ENCODE results near the gene TMEM40.
"Not testable (repeated sequence)": the region's sequence is repeated elsewhere in the genome, so short reads cannot be mapped to it uniquely, and the experiment has no call there.

TMEM40 gene

DNA sequence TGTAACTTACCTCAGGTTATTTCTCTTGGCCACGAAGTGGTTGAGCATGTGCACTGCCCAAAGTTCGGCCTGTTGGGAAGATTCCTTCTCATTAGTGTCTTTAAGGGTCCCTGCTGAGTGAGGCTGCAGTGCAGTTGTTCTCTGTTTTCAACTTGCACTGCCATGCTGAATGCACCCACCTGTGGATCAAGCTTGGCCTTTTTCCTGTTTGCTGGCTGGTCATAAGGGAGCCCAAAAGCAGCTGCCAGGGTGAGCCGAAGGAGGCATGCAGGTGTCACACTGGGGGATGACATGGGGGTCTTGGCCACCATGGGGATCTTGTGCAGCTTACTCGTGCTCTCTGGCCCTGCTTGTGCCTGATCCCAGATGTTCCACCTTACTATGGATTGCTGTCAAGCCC is 49.0 kb downstream of the TMEM40 start:
- no peak for DNase-seq

- DNase-seq, result no peak
These were observed 49.7 kb downstream of the TMEM40 start for GRCh38 chr3:12709334-12709733.

- DNase-seq, result no peak
These were observed 50.4 kb downstream of the TMEM40 start for GRCh38 chr3:12708584-12709192.

DNA sequence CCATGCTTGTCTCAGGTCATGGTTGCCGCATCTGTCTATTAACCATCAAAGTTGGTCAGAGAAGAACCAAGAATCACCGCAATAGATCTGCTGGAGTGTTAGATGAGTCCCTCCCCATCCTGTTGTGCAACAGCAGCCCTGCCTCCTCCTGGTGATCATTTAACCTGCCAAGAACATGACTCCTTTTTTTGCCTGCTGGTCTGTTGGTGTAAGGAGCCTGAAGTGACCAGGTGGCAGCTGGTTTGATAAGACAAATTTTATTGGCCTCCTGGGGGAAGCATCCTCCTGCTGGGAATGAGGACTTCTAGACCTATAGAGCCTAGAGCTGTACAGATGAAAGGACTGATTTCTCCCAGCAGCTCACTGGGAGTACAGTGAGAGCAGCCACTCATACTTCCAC is 51.6 kb downstream of the TMEM40 start:
- DNase-seq, result no peak

DNA sequence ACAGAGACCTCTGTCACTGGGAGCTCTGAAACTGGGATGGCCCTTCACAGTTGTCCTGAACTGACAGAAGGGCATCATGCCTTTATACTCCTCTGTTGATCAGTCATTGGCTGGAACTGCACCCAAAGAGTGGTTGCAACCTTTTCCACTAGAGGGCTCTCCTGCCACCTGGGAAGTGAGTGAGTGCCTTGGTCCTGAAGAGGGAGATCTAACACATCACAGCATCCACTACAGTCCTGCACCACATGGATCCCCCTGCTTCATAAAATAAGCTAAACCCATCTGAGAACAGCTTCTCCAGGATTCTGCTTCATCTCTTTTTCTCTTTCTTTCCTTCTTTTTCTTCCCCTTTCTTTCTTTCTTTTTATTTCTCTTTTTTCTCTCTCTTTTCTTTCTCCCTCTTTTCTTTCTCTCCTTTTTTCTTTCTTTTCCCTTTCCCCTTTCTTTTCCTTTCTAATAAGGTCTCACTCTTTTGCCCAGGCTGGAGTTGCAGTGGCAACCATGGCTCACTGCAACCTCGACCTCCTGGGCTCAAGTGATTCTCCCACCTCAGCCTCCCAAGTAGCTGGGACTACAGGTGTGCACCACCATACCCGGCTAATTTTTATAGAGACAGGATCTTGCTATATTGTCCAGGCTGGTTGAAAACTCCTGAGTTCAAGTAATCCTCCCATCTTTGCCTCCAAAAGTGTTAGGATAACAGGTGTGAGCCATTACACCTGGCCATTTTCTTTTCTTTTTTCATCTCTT is 52.4 kb downstream of the TMEM40 start:
- DNase-seq, result peak; percentile 59

DNA sequence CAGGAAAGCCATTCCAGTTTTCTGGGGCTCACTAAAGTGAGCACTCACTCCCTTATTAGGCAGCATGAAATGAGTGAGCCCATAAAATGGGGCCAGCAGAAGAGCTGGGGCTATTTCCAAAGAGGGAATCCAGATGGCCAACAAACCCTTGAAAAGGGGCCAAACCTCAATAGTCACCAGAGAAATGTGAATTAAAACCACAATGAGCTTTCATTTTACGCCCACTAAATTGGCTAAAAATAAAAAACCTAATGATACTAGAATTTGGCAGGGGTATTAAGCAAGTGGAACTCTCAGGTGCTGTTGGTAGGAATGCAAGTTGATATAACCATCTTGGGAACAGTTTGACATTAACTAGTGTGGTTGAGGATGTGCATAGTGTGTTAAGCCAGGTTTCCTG is 53.1 kb downstream of the TMEM40 start:
- DNase-seq, result no peak

GRCh38 chr3:12705374-12705926 is 53.6 kb downstream of the TMEM40 start:
- no peak for DNase-seq

GRCh38 chr3:12702501-12702900 is 56.6 kb downstream of the TMEM40 start:
- no peak for DNase-seq

GRCh38 chr3:12701601-12702000 is 57.5 kb downstream of the TMEM40 start:
- DNase-seq, result not testable (repeated sequence)

GRCh38 chr3:12700800-12701199 is 58.3 kb downstream of the TMEM40 start:
- DNase-seq, result no peak

GRCh38 chr3:12695916-12696315 is 63.1 kb downstream of the TMEM40 start:
- DNase-seq, result no peak

DNA sequence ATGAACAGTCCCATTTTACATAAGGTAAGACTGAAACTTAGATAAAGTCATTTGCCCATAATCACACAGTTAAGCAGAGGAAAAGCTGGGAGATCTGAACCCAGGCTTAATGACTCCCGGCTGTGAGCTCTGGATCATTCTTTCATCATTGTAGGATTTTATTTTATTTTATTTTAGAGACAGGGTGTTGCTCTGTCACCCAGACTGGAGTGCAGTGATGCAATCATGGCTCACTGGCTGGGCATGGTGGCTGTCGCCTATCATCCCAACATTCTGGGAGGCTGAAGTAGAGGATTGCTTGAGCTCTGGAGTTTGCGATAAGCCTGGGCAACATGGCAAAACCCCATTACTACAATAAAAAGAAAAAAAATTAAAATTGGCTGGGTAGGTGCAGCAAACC is 63.9 kb downstream of the TMEM40 start:
- no peak for DNase-seq

GRCh38 chr3:12692444-12692843 is 66.6 kb downstream of the TMEM40 start:
- no peak for DNase-seq

GRCh38 chr3:12689997-12690711 is 68.9 kb downstream of the TMEM40 start:
- DNase-seq, result no peak

GRCh38 chr3:12687948-12688347 is 71.1 kb downstream of the TMEM40 start:
- no peak for DNase-seq

GRCh38 chr3:12686096-12686495 is 73.0 kb downstream of the TMEM40 start:
- DNase-seq, result no peak

Measured in NCI-H1694 (cell line).